GM10266 (cell line): ENCODE measurements around the gene MPDU1.
"Not testable (repeated sequence)": the region's sequence is repeated elsewhere in the genome, so short reads cannot be mapped to it uniquely, and the experiment has no call there.

Experiments
- DNase-seq: peaks from one replicate; pipeline ENCODE4 v3.0.0; 2012; ENCODE audit errors: extremely low spot score
- CTCF ChIP-seq: IDR thresholded peaks from 2 replicates; pipeline ENCODE4 v1.5.1; 2012; ENCODE audit warnings: mild to moderate bottlenecking, low read depth; ENCODE audit not compliant: control insufficient read depth, insufficient read depth; ENCODE audit errors: missing control alignments

Gene MPDU1

GRCh38 chr17:7591596-7591995, 7.9 kb downstream of the MPDU1 start:
- TF ChIP-seq CTCF, result no peak
- DNase-seq, result no peak

GRCh38 chr17:7592422-7593021, 8.9 kb downstream of the MPDU1 start:
- no peak for TF ChIP-seq CTCF
- no peak for DNase-seq

GRCh38 chr17:7593296-7593695, 9.6 kb downstream of the MPDU1 start:
- no peak for TF ChIP-seq CTCF
- no peak for DNase-seq

DNA sequence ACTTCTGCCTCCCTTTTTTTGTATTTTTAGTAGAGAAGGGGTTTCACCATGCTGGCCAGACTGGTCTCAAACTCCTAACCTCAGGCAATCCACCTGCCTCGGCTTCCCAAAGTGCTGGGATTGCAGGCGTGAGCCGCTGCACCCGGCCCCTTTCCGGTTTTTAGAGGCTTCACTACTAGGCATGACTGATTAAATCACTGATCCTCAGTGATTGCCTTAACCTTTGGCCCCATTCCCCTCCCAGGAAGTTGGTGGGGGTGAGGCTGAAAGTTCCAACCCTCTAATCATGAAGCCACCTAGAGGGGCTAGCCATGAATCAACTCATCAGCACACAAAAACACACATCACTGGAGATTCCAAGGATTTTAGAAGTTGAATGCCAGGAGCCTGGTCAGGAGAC, 13.9 kb downstream of the MPDU1 start:
- DNase-seq, result not testable (repeated sequence)

DNA sequence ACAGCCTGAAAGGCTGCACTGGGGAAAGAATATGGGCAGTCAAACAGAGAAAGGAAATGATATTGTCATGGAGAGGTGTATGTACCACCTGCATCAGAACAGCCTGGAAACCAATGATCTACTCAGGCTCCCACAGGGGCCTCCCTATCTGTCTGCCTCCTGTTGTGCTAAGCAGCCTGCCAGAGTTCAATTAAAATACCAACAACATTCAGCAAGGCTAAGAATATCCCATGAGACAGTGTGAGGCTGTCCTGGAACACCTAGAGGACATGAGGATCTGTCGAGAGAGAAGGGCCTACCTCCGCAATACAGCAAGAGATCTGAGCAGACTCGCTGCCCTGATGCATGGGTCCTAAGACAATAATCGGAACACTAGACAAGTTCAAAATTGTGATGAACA, 22.6 kb downstream of the MPDU1 start:
- no peak for DNase-seq
- TF ChIP-seq CTCF, result no peak

- DNase-seq, result no peak
- no peak for TF ChIP-seq CTCF
Measured at GRCh38 chr17:7610641-7611040, 27.0 kb downstream of the MPDU1 start.

DNA sequence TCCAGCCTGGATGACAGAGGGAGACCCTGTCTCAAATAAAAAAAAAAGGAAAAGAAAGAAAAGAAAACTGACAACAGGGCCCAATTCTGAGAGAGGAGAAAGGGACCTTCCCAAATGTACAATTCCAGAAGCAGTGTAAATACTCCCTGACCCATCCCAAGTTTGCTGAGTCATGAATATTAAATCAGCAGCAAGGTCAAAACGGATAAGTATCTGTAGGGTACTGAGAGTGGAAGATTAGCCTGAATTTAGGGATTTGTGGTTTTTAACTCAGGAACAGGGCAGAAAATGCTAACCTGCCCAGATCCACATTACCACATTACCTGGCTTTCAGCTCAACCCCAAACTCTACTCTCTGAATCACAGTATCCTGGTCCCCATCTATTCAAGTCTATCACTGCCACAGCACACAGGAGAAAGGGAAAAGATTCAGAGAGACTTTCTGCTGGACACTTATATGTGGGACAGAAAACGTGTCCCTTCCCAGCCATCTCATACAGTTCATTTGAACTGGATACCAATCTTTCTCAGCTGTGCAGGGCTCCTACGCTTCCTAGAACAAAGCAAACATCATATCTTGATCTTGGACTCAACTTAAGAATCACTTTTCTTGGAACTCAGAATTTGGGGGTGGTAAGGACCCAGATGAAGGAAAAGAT, 28.1 kb downstream of the MPDU1 start:
- DNase-seq, result no peak
- no peak for TF ChIP-seq CTCF

GRCh38 chr17:7612294-7612640, 28.6 kb downstream of the MPDU1 start:
- DNase-seq, result no peak
- TF ChIP-seq CTCF, result no peak
